Esophagus muscularis mucosa (tissue), 4 donors: ENCODE results near the gene PI4K2B.

Experiments used
- EP300 ChIP-seq: sonication (generic); formaldehyde crosslinking; IDR thresholded peaks from one replicate; pipeline ENCODE4 v1.6.1; 2017; ENCODE audit warnings: antibody characterized with exemption
- POLR2A ChIP-seq: fragments of 450-650 bp; IDR thresholded peaks from one replicate; pipeline ENCODE4 v1.6.1; 2017; ENCODE audit warnings: antibody characterized with exemption, moderate library complexity, mild to moderate bottlenecking, low read depth
- POLR2AphosphoS5 ChIP-seq, 2 donors: sonication (generic); formaldehyde crosslinking; IDR thresholded peaks; one replicate each; pipeline ENCODE4 v1.6.1; 2017; ENCODE audit warnings: antibody characterized with exemption in 2 of 2
- TF ChIP-seq, protein P1 (sequence below), 3 experiments: fragments of 200-600 bp in 2 of 3; fragments of 450-650 bp in 1 of 3; sonication (generic) in 2 of 3; IDR thresholded peaks; one replicate each; pipeline ENCODE4 v1.5.1; 2017 to 2019; ENCODE audit warnings: antibody characterized with exemption in 3 of 3, mild to moderate bottlenecking in 2 of 3, moderate library complexity in 1 of 3

DNA sequence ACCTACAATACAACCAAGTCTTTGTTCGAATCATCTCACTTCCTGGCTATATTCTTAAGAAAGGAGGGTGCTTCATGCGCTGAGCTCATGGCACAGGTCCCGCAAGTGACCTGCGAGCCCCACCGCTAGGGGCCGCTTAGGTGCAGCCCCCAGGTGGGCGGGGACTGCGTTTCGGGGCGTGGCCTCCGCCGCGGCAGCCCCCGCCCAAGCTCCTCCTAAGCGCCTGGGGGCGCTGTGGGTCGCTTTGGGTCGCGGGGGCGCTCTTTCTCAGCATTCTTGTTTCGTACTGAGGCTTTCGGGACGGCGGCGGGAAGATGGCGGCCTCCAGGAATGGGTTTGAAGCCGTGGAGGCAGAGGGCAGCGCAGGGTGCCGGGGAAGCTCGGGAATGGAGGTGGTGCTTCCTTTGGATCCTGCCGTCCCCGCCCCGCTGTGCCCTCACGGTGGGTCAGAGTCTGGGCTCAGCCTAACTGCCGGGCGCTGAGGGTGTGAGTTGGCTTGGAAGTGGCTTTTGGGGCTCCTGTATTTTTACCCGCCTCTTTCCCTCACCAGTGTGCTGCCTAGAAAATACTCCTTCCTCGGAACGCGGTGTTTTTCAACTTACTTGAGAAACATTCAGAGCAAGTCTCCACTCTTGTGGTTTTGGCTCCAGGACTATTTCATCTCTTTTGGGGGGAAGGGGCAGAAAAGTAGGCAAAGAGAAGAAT is 78.8 kb downstream of the PI4K2B start, which contains the start of gene ZCCHC4:
- TF ChIP-seq, protein P1, sequence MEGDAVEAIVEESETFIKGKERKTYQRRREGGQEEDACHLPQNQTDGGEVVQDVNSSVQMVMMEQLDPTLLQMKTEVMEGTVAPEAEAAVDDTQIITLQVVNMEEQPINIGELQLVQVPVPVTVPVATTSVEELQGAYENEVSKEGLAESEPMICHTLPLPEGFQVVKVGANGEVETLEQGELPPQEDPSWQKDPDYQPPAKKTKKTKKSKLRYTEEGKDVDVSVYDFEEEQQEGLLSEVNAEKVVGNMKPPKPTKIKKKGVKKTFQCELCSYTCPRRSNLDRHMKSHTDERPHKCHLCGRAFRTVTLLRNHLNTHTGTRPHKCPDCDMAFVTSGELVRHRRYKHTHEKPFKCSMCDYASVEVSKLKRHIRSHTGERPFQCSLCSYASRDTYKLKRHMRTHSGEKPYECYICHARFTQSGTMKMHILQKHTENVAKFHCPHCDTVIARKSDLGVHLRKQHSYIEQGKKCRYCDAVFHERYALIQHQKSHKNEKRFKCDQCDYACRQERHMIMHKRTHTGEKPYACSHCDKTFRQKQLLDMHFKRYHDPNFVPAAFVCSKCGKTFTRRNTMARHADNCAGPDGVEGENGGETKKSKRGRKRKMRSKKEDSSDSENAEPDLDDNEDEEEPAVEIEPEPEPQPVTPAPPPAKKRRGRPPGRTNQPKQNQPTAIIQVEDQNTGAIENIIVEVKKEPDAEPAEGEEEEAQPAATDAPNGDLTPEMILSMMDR (IDR thresholded peaks at IDR 0.05) = peak in 2 of 3 experiments; percentile 93 to 94
- no peak for TF ChIP-seq EP300
- TF ChIP-seq POLR2AphosphoS5 (IDR thresholded peaks at IDR 0.05) = peak; percentile 60 to 79
- no peak for TF ChIP-seq POLR2A
